LNCaP clone FGC (cell line): Measurements from ENCODE around the gene DLEC1.
"Not testable (repeated sequence)": the region's sequence is repeated elsewhere in the genome, so short reads cannot be mapped to it uniquely, and the experiment has no call there.

Experiments
- DNase-seq: peaks from one replicate; pipeline ENCODE4 v3.0.0-alpha.2; 2011; ENCODE audit warnings: low read depth
- H3K4me3 ChIP-seq: 2 replicates; pipeline ENCODE4 v1.5.1; 2011; ENCODE audit warnings: mild to moderate bottlenecking, low read depth, low read length, control low read depth
- CTCF ChIP-seq: IDR thresholded peaks from 2 replicates; pipeline ENCODE4 v1.5.1; 2012; ENCODE audit warnings: mild to moderate bottlenecking; ENCODE audit not compliant: control insufficient read depth, insufficient read depth; ENCODE audit errors: extremely low read depth

The DLEC1 gene

GRCh38 chr3:38043486-38043885 lies 4.5 kb downstream of the DLEC1 start:
- TF ChIP-seq CTCF, result no peak
- H3K4me3 ChIP-seq, result no peak overlapping the region
- no peak for DNase-seq

GRCh38 chr3:38046027-38046426 lies 7.0 kb downstream of the DLEC1 start:
- no peak for TF ChIP-seq CTCF
- DNase-seq, result no peak
- no peak overlapping the region for H3K4me3 ChIP-seq

GRCh38 chr3:38046821-38047220 lies 7.8 kb downstream of the DLEC1 start:
- no peak for DNase-seq
- TF ChIP-seq CTCF, result no peak
- H3K4me3 ChIP-seq, result no peak overlapping the region

- no peak for DNase-seq
- TF ChIP-seq CTCF, result no peak
- no peak overlapping the region for H3K4me3 ChIP-seq
Observed at GRCh38 chr3:38047896-38048295, 8.9 kb downstream of the DLEC1 start.

GRCh38 chr3:38049358-38050126 lies 10.5 kb downstream of the DLEC1 start:
- DNase-seq, result no peak
- no peak for TF ChIP-seq CTCF
- no peak overlapping the region for H3K4me3 ChIP-seq

GRCh38 chr3:38051131-38051530 lies 12.1 kb downstream of the DLEC1 start:
- no peak overlapping the region for H3K4me3 ChIP-seq
- DNase-seq, result no peak
- no peak for TF ChIP-seq CTCF

GRCh38 chr3:38053286-38053685 lies 14.3 kb downstream of the DLEC1 start:
- not testable (repeated sequence) for DNase-seq, H3K4me3 ChIP-seq

- H3K4me3 ChIP-seq, DNase-seq: not testable (repeated sequence)
Observed at GRCh38 chr3:38053813-38054498, 14.9 kb downstream of the DLEC1 start.
